Sigmoid colon (tissue), 7 donors: ENCODE results near the gene SPACA7. TPM values are rescaled to one million over a fixed set of nuclear protein-coding genes. Genes with fewer than 3 reads are reported as not detected.

ENCODE experiments used
- DNase-seq: peaks from one replicate; pipeline ENCODE4 v3.0.0-alpha.2; 2019
- H3K27ac ChIP-seq, 4 donors: fragments of 200-600 bp; sonication (generic); one replicate each; pipeline ENCODE4 v1.5.1; 2016 to 2019; ENCODE audit warnings: mild to moderate bottlenecking in 1 of 4
- H3K27me3 ChIP-seq, 3 donors: fragments of 200-600 bp; sonication (generic); one replicate each; pipeline ENCODE4 v1.5.1; 2019; ENCODE audit warnings: mild to moderate bottlenecking in 1 of 3
- H3K36me3 ChIP-seq, 4 donors: fragments of 200-600 bp; sonication (generic); one replicate each; pipeline ENCODE4 v1.5.1; 2016 to 2019
- H3K4me1 ChIP-seq, 4 donors: fragments of 200-600 bp; sonication (generic); one replicate each; pipeline ENCODE4 v1.5.1; 2017 to 2019
- H3K4me3 ChIP-seq, 4 donors: fragments of 200-600 bp; sonication (generic); one replicate each; pipeline ENCODE4 v1.5.1; 2017 to 2019; ENCODE audit warnings: mild to moderate bottlenecking in 2 of 4, moderate library complexity in 1 of 4
- H3K9me3 ChIP-seq, 4 donors: fragments of 200-600 bp in 3 of 4; sonication (generic) in 3 of 4; one replicate each; pipeline versions ENCODE4 v1.5.1 to v1.6.1; 2013 to 2019
- CTCF ChIP-seq, 4 experiments: fragments of 450-650 bp in 3 of 4; fragments of 200-600 bp in 1 of 4; IDR thresholded peaks; one replicate each; pipeline ENCODE4 v1.5.1; 2016 to 2019; ENCODE audit warnings: antibody characterized with exemption in 4 of 4, mild to moderate bottlenecking in 3 of 4, moderate library complexity in 2 of 4
- EP300 ChIP-seq, 4 donors: sonication (generic); formaldehyde crosslinking; IDR thresholded peaks; one replicate each; pipeline ENCODE4 v1.6.1; 2017; ENCODE audit warnings: antibody characterized with exemption in 4 of 4
- POLR2A ChIP-seq, 2 donors: fragments of 450-650 bp; IDR thresholded peaks; one replicate each; pipeline ENCODE4 v1.6.1; 2016; ENCODE audit warnings: antibody characterized with exemption in 2 of 2, mild to moderate bottlenecking in 2 of 2, moderate library complexity in 2 of 2
- POLR2AphosphoS5 ChIP-seq, 4 donors: sonication (generic); formaldehyde crosslinking; IDR thresholded peaks; one replicate each; pipeline ENCODE4 v1.6.1; 2017; ENCODE audit warnings: antibody characterized with exemption in 4 of 4
- WGBS, 2 donors: extraction: QIAGEN DNeasy Blood & Tissue Kit; methylation state at CpG; one replicate each; pipeline ENCODE4 v1.1.7; 2013; 5-methylcytosine and 5-hydroxymethylcytosine counted together
- intact Hi-C: fragments of 100-400 bp; cut with DNase I; formaldehyde crosslinking; loops from one replicate; pipeline ENCODE4 v1.15.1; 2023
- polyA plus RNA-seq, 3 donors: library from polyadenylated mRNA; stranded (reverse); fragments of 200-250 nt; gene quantifications; one replicate each; pipeline ENCODE4 v1.2.3, GENCODE V29; 2013
- total RNA-seq, 4 donors: library from RNA; depleted of rRNA; stranded (reverse); fragments of >200 nt; gene quantifications; one replicate each; pipeline ENCODE4 v1.1.0, GENCODE V29; 2016
- donor health status: healthy with polysubstance abuse.
- donor health status: Bipolar disorder and iron deficiency.
- donor health status: healthy.

Gene SPACA7
- total and polyA plus RNA-seq, 7 donors, result not detected

DNA sequence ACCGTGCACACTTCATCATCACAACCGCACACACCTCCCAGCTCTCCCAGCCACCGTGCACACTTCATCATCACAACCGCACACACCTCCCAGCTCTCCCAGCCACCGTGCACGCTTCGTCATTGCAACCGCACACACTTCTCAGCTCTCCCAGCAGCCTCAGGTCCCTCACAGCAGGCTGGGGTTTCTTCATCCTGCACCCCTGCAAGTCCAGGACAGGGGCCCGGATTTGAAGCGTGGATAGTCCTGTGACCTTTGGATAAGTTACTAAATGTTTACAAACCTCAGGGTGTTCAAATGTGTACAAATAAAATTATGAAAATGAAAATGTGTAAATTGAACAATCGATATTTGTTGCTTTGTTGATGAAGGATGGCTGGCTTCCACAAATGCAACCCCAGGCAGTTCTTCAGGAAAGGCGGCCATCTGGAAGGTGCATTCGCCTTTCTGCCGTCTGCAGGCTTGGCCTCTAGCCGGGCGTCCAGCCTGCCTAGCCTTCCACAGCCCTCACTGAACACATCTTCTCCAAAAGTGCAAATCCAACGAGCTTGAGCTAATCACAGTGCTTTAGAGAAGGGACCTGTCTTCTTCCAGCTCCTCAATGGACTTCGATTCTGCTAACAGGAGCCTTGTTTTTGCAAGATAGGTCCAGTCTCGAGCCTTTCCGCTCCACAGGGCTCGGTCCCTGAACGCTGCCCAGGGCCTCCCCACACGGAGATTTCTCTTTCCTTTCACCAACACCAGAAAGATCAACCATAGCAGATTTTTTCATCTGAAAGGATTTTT, 74.2 kb downstream of the SPACA7 start:
- no peaks in the 10 kb centered on the region for H3K36me3 ChIP-seq
- peak; percentile 39 for DNase-seq
- intact Hi-C loops, result no loop called here
- peaks cover 0 to 29% (median 6%) of the 10 kb centered on the region in 3 donors for H3K27me3 ChIP-seq
- TF ChIP-seq POLR2A (IDR thresholded peaks at IDR 0.05) (no peak), POLR2AphosphoS5 (IDR thresholded peaks at IDR 0.05) (no peak), CTCF (IDR thresholded peaks at IDR 0.05) (no peak), EP300 (IDR thresholded peaks at IDR 0.05) (no peak)
- H3K27ac ChIP-seq, result no peak overlapping the region
- H3K9me3 ChIP-seq, result no peaks in the 10 kb centered on the region
- H3K4me1 ChIP-seq, result no peaks in the 10 kb centered on the region
- 84 to 88% methylated on average over 21 of the region's 23 CpGs for WGBS, 2 donors
- H3K4me3 ChIP-seq, result no peak overlapping the region

DNA sequence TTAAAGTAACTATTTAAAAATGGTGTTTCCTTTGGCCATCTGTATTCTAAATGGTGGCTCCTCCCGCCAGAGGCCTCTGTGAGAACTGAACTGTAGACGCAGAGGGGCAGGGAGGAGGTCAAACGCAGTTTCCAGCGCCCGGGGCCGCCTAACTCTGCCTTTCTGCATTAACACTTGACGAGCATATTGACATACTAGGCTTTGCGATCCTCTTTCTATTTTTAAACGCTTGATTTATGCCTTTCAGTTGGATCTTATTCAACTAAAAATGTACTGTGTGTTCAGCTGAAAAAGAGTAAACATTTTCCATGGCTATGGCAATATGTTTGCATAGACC, 74.7 kb downstream of the SPACA7 start:
- H3K27ac ChIP-seq, result no peak overlapping the region
- TF ChIP-seq POLR2AphosphoS5 (IDR thresholded peaks at IDR 0.05) (no peak), EP300 (IDR thresholded peaks at IDR 0.05) (no peak), POLR2A (IDR thresholded peaks at IDR 0.05) (no peak), CTCF (IDR thresholded peaks at IDR 0.05) (no peak)
- no peak for DNase-seq
- peaks cover 0 to 24% (median under 1%) of the 10 kb centered on the region in 3 donors for H3K27me3 ChIP-seq
- intact Hi-C loops, result no loop called here
- WGBS, 2 donors, result 23 to 54% methylated on average over 9 of the region's 9 CpGs
- H3K36me3 ChIP-seq, result no peaks in the 10 kb centered on the region
- H3K4me1 ChIP-seq, result no peaks in the 10 kb centered on the region
- H3K9me3 ChIP-seq, result no peaks in the 10 kb centered on the region
- H3K4me3 ChIP-seq, result no peak overlapping the region

DNA sequence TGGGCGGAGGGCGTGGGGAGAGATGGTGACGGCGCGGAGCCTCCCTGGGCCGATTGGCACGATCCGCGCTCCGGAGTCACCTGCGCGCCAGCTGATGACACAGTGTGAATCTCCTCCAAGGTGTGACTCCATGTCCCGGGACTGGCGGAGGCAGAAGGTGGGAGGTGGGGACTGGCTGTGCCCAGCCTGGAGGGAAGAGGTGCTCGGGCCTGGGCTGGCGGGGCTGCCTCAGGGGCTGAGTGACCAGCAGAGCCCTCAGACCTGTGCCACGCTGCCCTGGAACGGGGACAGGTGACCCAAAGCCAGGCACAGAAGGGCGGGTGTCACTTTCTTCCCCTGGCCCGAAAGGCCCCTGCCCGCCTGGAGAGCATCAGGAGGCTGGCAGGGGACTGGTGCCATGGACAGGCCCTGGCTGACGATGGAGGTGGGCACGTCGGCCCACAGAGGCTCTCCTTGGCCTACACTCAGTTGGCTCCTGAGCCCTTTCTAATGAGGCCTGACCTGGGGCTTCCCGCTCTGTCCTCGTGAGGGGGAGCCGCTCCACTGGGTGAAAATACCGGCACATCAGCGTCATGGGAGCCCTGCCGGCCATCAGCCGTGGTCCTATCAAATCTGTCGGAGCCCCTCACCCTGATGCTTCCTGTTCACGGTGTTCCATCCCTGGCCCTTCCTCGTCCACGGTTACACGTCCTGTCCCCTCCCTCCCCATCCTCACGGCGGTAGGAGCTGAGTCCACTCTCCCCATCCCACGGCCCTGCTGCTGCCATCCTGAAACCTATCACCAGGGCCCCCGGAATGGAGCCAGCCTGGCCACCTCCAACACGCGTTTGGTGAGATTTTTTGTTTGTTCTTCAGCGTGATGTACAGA, 75.6 kb downstream of the SPACA7 start:
- Histone ChIP-seq H3K36me3 (no peaks in the 10 kb centered on the region), H3K4me1 (no peaks in the 10 kb centered on the region), H3K27ac (no peak overlapping the region), H3K9me3 (no peaks in the 10 kb centered on the region), H3K27me3 (peaks cover 0 to 16% (median 0%) of the 10 kb centered on the region in 3 donors), H3K4me3 (no peak overlapping the region)
- WGBS, 2 donors, result 81 to 84% methylated on average over 43 of the region's 43 CpGs
- DNase-seq, result peak; percentile 46
- intact Hi-C loops, result no loop called here
- TF ChIP-seq EP300 (IDR thresholded peaks at IDR 0.05), result no peak
- TF ChIP-seq CTCF (IDR thresholded peaks at IDR 0.05), result no peak
- no peak for TF ChIP-seq POLR2A (IDR thresholded peaks at IDR 0.05)
- no peak for TF ChIP-seq POLR2AphosphoS5 (IDR thresholded peaks at IDR 0.05)

DNA sequence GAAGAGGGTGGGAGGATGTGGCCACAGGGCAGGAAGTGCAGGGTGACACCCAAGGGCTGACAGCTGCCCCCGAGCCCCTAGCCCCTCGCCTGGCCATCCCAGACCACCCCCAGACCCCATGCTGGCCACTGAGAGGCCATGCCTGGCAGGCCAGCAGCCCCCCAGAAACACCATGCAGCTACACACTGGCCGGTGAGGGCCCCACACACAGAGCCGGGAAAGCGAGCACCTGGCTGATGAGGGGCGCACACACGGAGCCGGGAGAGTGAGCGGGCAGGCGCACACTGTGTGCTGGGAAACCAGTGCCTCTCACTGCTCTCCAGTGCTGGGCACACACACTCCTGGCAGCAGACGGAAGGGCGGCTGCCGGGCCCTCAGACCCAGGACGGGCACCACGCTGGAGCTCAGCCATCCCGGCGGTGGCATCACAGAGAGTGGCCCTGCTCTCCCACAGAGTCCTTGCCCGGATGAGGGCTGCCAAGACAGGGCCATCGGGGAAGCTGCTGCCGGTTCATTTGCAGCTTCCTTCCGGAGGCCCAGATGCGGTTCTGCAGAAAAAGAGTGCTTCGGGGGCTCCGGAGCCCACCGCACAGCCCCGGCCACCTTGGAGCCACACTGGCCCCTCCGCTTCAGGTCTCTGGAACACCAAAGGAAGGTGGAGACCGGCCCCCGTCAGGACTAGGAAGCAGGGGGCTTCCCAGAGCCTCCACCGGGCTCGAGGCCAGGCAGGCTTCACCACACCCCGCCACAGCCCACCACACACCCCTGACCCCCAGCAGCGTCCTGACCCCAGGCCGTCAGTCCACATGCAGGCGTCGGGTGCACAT, 76.4 kb downstream of the SPACA7 start:
- 81 to 86% methylated on average over 36 of the region's 36 CpGs for WGBS, 2 donors
- no peak for DNase-seq

More for the DNA sequence above, 76.4 kb downstream of the SPACA7 start:
- no peaks in the 10 kb centered on the region for H3K36me3 ChIP-seq
- no peak overlapping the region for H3K27ac ChIP-seq
- no peaks in the 10 kb centered on the region for H3K4me1 ChIP-seq
- intact Hi-C loops, result no loop called here
- H3K4me3 ChIP-seq, result no peak overlapping the region
- no peak for TF ChIP-seq CTCF (IDR thresholded peaks at IDR 0.05)
- no peak for TF ChIP-seq POLR2AphosphoS5 (IDR thresholded peaks at IDR 0.05)
- TF ChIP-seq EP300 (IDR thresholded peaks at IDR 0.05), result no peak
- TF ChIP-seq POLR2A (IDR thresholded peaks at IDR 0.05), result no peak
- H3K9me3 ChIP-seq, result no peaks in the 10 kb centered on the region
- peaks cover 0 to 11% (median 0%) of the 10 kb centered on the region in 3 donors for H3K27me3 ChIP-seq
